HepG2 (cell line): ENCODE measurements around the gene YPEL5. TPM values are rescaled to one million over a fixed set of nuclear protein-coding genes. Genes with fewer than 3 reads are reported as not detected.

Experiments
- ATF7-NPFF ChIP-seq: sonication (generic); formaldehyde crosslinking; IDR thresholded peaks from 2 replicates; pipeline ENCODE4 v1.8.1; 2023; ENCODE audit warnings: mild to moderate bottlenecking, low read depth, missing genetic modification reagents, moderate library complexity
- CREBL2 ChIP-seq: sonication (generic); formaldehyde crosslinking; IDR thresholded peaks from 2 replicates; pipeline ENCODE4 v1.8.1; 2023; ENCODE audit warnings: missing genetic modification reagents, mild to moderate bottlenecking, borderline replicate concordance
- DNMT1 ChIP-seq: sonication (generic); formaldehyde crosslinking; IDR thresholded peaks from 2 replicates; pipeline ENCODE4 v1.5.1; 2020; ENCODE audit warnings: mild to moderate bottlenecking, missing genetic modification reagents
- EEA1 ChIP-seq: sonication (generic); formaldehyde crosslinking; IDR thresholded peaks from 2 replicates; pipeline ENCODE4 v1.5.1; 2020; ENCODE audit warnings: mild to moderate bottlenecking, missing genetic modification reagents, borderline replicate concordance
- FOXO1 ChIP-seq: sonication (generic); formaldehyde crosslinking; IDR thresholded peaks from 2 replicates; pipeline ENCODE4 v1.4.0; 2020; ENCODE audit warnings: missing genetic modification reagents
- HNRNPLL ChIP-seq: fragments of 200-400 bp; formaldehyde crosslinking; IDR thresholded peaks from 2 replicates; pipeline ENCODE4 v1.6.1; 2017; ENCODE audit warnings: mild to moderate bottlenecking, low read depth, low read length; ENCODE audit not compliant: poor library complexity, severe bottlenecking
- MEF2D ChIP-seq: sonication (generic); formaldehyde crosslinking; IDR thresholded peaks from 2 replicates; pipeline ENCODE4 v1.5.1; 2020; ENCODE audit warnings: mild to moderate bottlenecking, missing genetic modification reagents
- RBM22 ChIP-seq: fragments of 200-400 bp; formaldehyde crosslinking; optimal IDR thresholded peaks from 2 replicates; pipeline ENCODE3; 2017; ENCODE audit warnings: mild to moderate bottlenecking, low read length, moderate library complexity
- RXRA ChIP-seq: sonication (generic); formaldehyde crosslinking; IDR thresholded peaks from 2 replicates; pipeline ENCODE4 v1.5.1; 2020; ENCODE audit warnings: missing genetic modification reagents
- SNRNP70 ChIP-seq: fragments of 200-400 bp; formaldehyde crosslinking; IDR thresholded peaks from 2 replicates; pipeline ENCODE4 v1.6.1; 2017; ENCODE audit warnings: mild to moderate bottlenecking, low read depth, low read length, moderate library complexity
- TBL1XR1 ChIP-seq: fragments of 150-350 bp; IDR thresholded peaks from 2 replicates; pipeline ENCODE4 v1.6.1; 2014; ENCODE audit warnings: borderline replicate concordance, low read length; ENCODE audit not compliant: partially characterized antibody
- U2AF2 ChIP-seq: fragments of 200-400 bp; formaldehyde crosslinking; IDR thresholded peaks from 2 replicates; pipeline ENCODE4 v1.6.1; 2017; ENCODE audit warnings: low read depth, mild to moderate bottlenecking, low read length
- ZMYM4 ChIP-seq: sonication (generic); formaldehyde crosslinking; IDR thresholded peaks from 2 replicates; pipeline ENCODE4 v1.8.1; 2023; ENCODE audit warnings: mild to moderate bottlenecking, missing genetic modification reagents
- ZNF431 ChIP-seq: sonication (generic); formaldehyde crosslinking; IDR thresholded peaks from 2 replicates; pipeline ENCODE4 v1.9.0; 2022; ENCODE audit warnings: missing genetic modification reagents, low read depth, mild to moderate bottlenecking, borderline replicate concordance
- ZNF446 ChIP-seq: sonication (generic); formaldehyde crosslinking; IDR thresholded peaks from 2 replicates; pipeline ENCODE4 v1.5.0; 2020; ENCODE audit warnings: mild to moderate bottlenecking, missing genetic modification reagents
- ZNF543 ChIP-seq: sonication (generic); formaldehyde crosslinking; IDR thresholded peaks from 2 replicates; pipeline ENCODE4 v1.4.0; 2020; ENCODE audit warnings: mild to moderate bottlenecking, missing genetic modification reagents
- ZNF547 ChIP-seq: sonication (generic); formaldehyde crosslinking; IDR thresholded peaks from 2 replicates; pipeline ENCODE4 v1.5.1; 2020; ENCODE audit warnings: mild to moderate bottlenecking, missing genetic modification reagents
- ZNF619 ChIP-seq: sonication (generic); formaldehyde crosslinking; IDR thresholded peaks from 2 replicates; pipeline ENCODE4 v1.4.0; 2020; ENCODE audit warnings: mild to moderate bottlenecking, missing genetic modification reagents
- ZNF788 ChIP-seq: sonication (generic); formaldehyde crosslinking; IDR thresholded peaks from 2 replicates; pipeline ENCODE4 v1.5.0; 2020; ENCODE audit warnings: mild to moderate bottlenecking, missing genetic modification reagents, borderline replicate concordance
- polyA plus RNA-seq, 8 experiments: library from polyadenylated mRNA; depleted of rRNA in 3 of 8; stranded (reverse) in 7 of 8; unstranded in 1 of 8; fragments of >200 nt; fragmentation: Illumina TruSeq in 4 of 8; extraction: Trizol in 4 of 8; gene quantifications; 2 replicates each; pipeline versions ENCODE4 v1.2.1 to v1.2.3, GENCODE V29; 2011 to 2016; ENCODE audit warnings: low read depth in 4 of 8, missing spikeins in 1 of 8, mixed read lengths in 1 of 8; ENCODE audit not compliant: insufficient read depth in 1 of 8
- total RNA-seq, 5 experiments: library from RNA; depleted of rRNA; stranded (reverse); fragments of >200 nt; fragmentation: Illumina TruSeq; extraction: Trizol; gene quantifications; 2 replicates each; pipeline ENCODE4 v1.2.3, GENCODE V29; 2016; ENCODE audit warnings: low read depth in 1 of 5
- TF ChIP-seq, protein P1 (sequence below): sonication (generic); formaldehyde crosslinking; IDR thresholded peaks from 2 replicates; pipeline ENCODE4 v1.5.1; 2020; ENCODE audit warnings: mild to moderate bottlenecking, missing genetic modification reagents, moderate library complexity
- TF ChIP-seq, protein P2 (sequence below): conservative IDR thresholded peaks from 2 replicates; pipeline ENCODE4 v1.6.1; 2018; ENCODE audit warnings: missing genetic modification reagents
- TF ChIP-seq, protein P3 (sequence below): sonication (generic); formaldehyde crosslinking; IDR thresholded peaks from 2 replicates; pipeline ENCODE4 v1.5.1; 2020; ENCODE audit warnings: missing genetic modification reagents, mild to moderate bottlenecking, borderline replicate concordance
- TF ChIP-seq, protein P4 (sequence below): sonication (generic); formaldehyde crosslinking; IDR thresholded peaks from 2 replicates; pipeline ENCODE4 v1.4.0; 2020; ENCODE audit warnings: missing genetic modification reagents, borderline replicate concordance

YPEL5 gene
- total and polyA plus RNA-seq, 2 of the 13 experiments (the other 11 are each of a cell fraction or from before 2014, with no cell fraction given): 12.7 to 49.7 TPM

DNA sequence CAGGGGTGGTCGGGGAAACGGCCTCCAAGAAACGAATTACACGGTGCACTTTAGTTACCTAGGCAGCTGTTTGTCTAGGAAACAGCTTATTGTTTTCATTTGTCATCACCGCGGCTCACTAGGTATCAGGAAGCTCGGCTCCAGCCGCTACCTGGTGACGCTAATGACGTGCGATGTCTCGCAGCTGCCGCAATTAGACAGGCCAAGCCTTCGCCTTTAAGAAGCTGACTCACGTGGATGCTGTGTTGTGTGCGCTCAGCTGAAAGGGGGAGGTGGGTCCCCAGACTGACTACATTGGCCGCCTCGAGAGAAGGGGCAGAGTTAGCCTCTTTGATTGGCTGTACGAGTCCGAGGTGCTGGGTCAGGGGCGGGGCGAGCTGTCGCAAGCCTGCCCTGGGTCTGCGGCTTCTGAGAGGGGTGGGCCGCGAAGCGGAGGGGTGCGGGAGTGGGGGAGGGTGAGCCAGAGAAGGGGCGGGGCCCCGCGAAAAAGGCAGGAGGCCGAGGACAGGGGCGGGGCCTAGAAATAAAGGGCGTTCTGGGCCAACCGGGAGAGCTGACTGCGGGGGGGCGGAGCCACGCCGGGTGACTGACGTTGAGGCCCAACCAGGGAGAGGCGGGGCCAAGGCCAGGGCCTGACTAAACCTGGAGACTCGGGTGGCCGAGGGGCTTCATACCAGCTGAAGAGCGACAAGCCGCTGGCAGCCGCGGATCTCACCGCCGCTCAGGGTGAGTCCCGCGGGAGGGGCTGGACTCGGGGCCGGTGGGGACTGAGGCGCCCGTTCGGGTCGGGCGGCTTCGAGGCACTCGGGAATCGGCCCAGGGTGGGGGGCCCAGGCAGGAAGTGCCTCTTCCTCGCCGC lies at the start of gene YPEL5 (continued):
- TF ChIP-seq, protein P1, sequence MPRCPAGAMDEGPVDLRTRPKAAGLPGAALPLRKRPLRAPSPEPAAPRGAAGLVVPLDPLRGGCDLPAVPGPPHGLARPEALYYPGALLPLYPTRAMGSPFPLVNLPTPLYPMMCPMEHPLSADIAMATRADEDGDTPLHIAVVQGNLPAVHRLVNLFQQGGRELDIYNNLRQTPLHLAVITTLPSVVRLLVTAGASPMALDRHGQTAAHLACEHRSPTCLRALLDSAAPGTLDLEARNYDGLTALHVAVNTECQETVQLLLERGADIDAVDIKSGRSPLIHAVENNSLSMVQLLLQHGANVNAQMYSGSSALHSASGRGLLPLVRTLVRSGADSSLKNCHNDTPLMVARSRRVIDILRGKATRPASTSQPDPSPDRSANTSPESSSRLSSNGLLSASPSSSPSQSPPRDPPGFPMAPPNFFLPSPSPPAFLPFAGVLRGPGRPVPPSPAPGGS (CRISPR knock-in tag): peak; percentile 86; the same call in 1 of the 2 replicates
- 0 out of 2 replicates have a peak, but pooled peaks have one; percentile 41 for TF ChIP-seq ZNF619
- peak; percentile 79; the same call in 1 of the 2 replicates for TF ChIP-seq ZNF431 (CRISPR knock-in tag)
- TF ChIP-seq ZNF788: peak; percentile 65; the same call in 1 of the 2 replicates
- TF ChIP-seq, protein P2, sequence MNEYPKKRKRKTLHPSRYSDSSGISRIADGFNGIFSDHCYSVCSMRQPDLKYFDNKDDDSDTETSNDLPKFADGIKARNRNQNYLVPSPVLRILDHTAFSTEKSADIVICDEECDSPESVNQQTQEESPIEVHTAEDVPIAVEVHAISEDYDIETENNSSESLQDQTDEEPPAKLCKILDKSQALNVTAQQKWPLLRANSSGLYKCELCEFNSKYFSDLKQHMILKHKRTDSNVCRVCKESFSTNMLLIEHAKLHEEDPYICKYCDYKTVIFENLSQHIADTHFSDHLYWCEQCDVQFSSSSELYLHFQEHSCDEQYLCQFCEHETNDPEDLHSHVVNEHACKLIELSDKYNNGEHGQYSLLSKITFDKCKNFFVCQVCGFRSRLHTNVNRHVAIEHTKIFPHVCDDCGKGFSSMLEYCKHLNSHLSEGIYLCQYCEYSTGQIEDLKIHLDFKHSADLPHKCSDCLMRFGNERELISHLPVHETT: 0 out of 2 replicates have a peak, but pooled peaks have one; percentile 25
- peak; percentile 17 for TF ChIP-seq ZNF547 (CRISPR knock-in tag)
- 0 out of 2 replicates have a peak, but pooled peaks have one; percentile 31 for TF ChIP-seq CREBL2
- TF ChIP-seq TBL1XR1: no peak
- TF ChIP-seq HNRNPLL: peak; percentile 78
- 0 out of 2 replicates have a peak, but pooled peaks have one; percentile 16 for TF ChIP-seq ATF7-NPFF
- TF ChIP-seq ZMYM4 (CRISPR knock-in tag): peak; percentile 95
- no peak for TF ChIP-seq RBM22
- TF ChIP-seq SNRNP70: no peak
- TF ChIP-seq, protein P3, sequence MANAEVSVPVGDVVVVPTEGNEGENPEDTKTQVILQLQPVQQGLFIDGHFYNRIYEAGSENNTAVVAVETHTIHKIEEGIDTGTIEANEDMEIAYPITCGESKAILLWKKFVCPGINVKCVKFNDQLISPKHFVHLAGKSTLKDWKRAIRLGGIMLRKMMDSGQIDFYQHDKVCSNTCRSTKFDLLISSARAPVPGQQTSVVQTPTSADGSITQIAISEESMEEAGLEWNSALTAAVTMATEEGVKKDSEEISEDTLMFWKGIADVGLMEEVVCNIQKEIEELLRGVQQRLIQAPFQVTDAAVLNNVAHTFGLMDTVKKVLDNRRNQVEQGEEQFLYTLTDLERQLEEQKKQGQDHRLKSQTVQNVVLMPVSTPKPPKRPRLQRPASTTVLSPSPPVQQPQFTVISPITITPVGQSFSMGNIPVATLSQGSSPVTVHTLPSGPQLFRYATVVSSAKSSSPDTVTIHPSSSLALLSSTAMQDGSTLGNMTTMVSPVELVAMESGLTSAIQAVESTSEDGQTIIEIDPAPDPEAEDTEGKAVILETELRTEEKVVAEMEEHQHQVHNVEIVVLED (CRISPR knock-in tag): peak; percentile 69; the same call in 1 of the 2 replicates
- no peak for TF ChIP-seq ZNF446
- TF ChIP-seq DNMT1 (CRISPR knock-in tag): no peak
- peak; percentile 61; the same call in 1 of the 2 replicates for TF ChIP-seq MEF2D (CRISPR knock-in tag)
- TF ChIP-seq U2AF2: no peak
- TF ChIP-seq FOXO1 (CRISPR knock-in tag): peak; percentile 39; the same call in 1 of the 2 replicates
- TF ChIP-seq, protein P4, sequence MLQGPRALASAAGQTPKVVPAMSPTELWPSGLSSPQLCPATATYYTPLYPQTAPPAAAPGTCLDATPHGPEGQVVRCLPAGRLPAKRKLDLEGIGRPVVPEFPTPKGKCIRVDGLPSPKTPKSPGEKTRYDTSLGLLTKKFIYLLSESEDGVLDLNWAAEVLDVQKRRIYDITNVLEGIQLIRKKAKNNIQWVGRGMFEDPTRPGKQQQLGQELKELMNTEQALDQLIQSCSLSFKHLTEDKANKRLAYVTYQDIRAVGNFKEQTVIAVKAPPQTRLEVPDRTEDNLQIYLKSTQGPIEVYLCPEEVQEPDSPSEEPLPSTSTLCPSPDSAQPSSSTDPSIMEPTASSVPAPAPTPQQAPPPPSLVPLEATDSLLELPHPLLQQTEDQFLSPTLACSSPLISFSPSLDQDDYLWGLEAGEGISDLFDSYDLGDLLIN (CRISPR knock-in tag): no peak
- peak; percentile 48; the same call in 1 of the 2 replicates for TF ChIP-seq RXRA (CRISPR knock-in tag)
- TF ChIP-seq ZNF543 (CRISPR knock-in tag): no peak
- 0 out of 2 replicates have a peak, but pooled peaks have one; percentile 29 for TF ChIP-seq EEA1
